ENCODE data around the gene C1orf105. TPM values are rescaled to one million over a fixed set of nuclear protein-coding genes. Genes with fewer than 3 reads are reported as not detected.
A peak's percentile ranks its signal among the peaks of the same experiment; 100 is the strongest.

Gene C1orf105
- total RNA-seq, 1 experiment from 2014 or later, result not detected

- CTCF ChIA-PET, result interaction anchor here (1.1 to 1.4 kb wide), 2 partner anchors 264 to 278 kb away, joined by 3 read pairs; no protein-coding TSS in a partner anchor
- no peak for DNase-seq (ENCODE audit: low spot score)
- POLR2A ChIA-PET, result no interaction called here
- H3K27ac Mint-ChIP-seq, result no peak overlapping the region
- H3K27me3 Mint-ChIP-seq (ENCODE audit: low read depth), result no peaks in the 10 kb centered on the region
- H3K4me3 Mint-ChIP-seq, result no peak overlapping the region
- peaks cover 4% of the 10 kb centered on the region for H3K4me1 Mint-ChIP-seq
- TF ChIP-seq ZNF396 (CRISPR knock-in tag; IDR thresholded peaks at IDR 0.05; ENCODE audit: borderline replicate concordance) (no peak), SMAD4 (CRISPR knock-in tag; IDR thresholded peaks at IDR 0.05) (no peak), JAZF1 (CRISPR knock-in tag; IDR thresholded peaks at IDR 0.05) (no peak), CTCF (IDR thresholded peaks at IDR 0.05) (no peak), ZNF423 (CRISPR knock-in tag; IDR thresholded peaks at IDR 0.05) (no peak), ATF2 (CRISPR knock-in tag; IDR thresholded peaks at IDR 0.05; ENCODE audit: borderline replicate concordance, low read depth) (no peak), NR2C2 (CRISPR knock-in tag; IDR thresholded peaks at IDR 0.05) (no peak), ZNF281 (CRISPR knock-in tag; IDR thresholded peaks at IDR 0.05) (no peak), ZNF671 (CRISPR knock-in tag; IDR thresholded peaks at IDR 0.05) (no peak), MXD4 (CRISPR knock-in tag; IDR thresholded peaks at IDR 0.05; ENCODE audit: borderline replicate concordance) (no peak), ERG (CRISPR knock-in tag; IDR thresholded peaks at IDR 0.05) (no peak)
- peaks cover 11% of the 10 kb centered on the region for H3K36me3 Mint-ChIP-seq
- H3K9me3 Mint-ChIP-seq, result no peaks in the 10 kb centered on the region
- ATAC-seq, result no peak
Observed at GRCh38 chr1:172442404-172442803, 21.9 kb downstream of the C1orf105 start.

- Mint-ChIP-seq H3K9me3 (no peaks in the 10 kb centered on the region), H3K27me3 (ENCODE audit: low read depth) (no peaks in the 10 kb centered on the region; the same call in 1 of the 2 replicates), H3K4me3 (peak overlapping the region; percentile 86), H3K27ac (peak overlapping the region; percentile 26; the same call in 1 of the 2 replicates), H3K36me3 (peaks cover 11% of the 10 kb centered on the region), H3K4me1 (peaks cover 4% of the 10 kb centered on the region)
- no peak for ATAC-seq
- DNase-seq (ENCODE audit: low spot score), result no peak
- ChIA-PET POLR2A (no interaction called here), CTCF (interaction anchor here (1.0 to 1.9 kb wide), 7 partner anchors 10 to 440 kb away, joined by 3 to 7 read pairs (median 3); no protein-coding TSS in a partner anchor)
- TF ChIP-seq ZBTB43 (CRISPR knock-in tag; IDR thresholded peaks at IDR 0.05) (no peak), ETV6 (CRISPR knock-in tag; IDR thresholded peaks at IDR 0.05) (no peak), TCF7 (CRISPR knock-in tag; IDR thresholded peaks at IDR 0.05; ENCODE audit: low read depth) (no peak), OVOL2 (CRISPR knock-in tag; IDR thresholded peaks at IDR 0.05; ENCODE audit: borderline replicate concordance) (no peak), JAZF1 (CRISPR knock-in tag; IDR thresholded peaks at IDR 0.05) (no peak), CBFB (CRISPR knock-in tag; IDR thresholded peaks at IDR 0.05; ENCODE audit: low read depth) (no peak), FOXP4 (CRISPR knock-in tag; IDR thresholded peaks at IDR 0.05) (no peak), PREB (CRISPR knock-in tag; IDR thresholded peaks at IDR 0.05; ENCODE audit: borderline replicate concordance) (no peak), KAT7 (CRISPR knock-in tag; IDR thresholded peaks at IDR 0.05; ENCODE audit: borderline replicate concordance) (no peak), NFE2L1 (CRISPR knock-in tag; IDR thresholded peaks at IDR 0.05) (no peak), SOX15 (CRISPR knock-in tag; IDR thresholded peaks at IDR 0.05) (no peak)
Observed at GRCh38 chr1:172442843-172443565, 22.5 kb downstream of the C1orf105 start.
